HEK293 (cell line): Measurements from ENCODE around the gene TMEM121.

ENCODE experiments used
- CTCF ChIA-PET: fragments of 350-600 bp; formaldehyde crosslinking; extraction: SDS; loops from one replicate; lab custom pipeline; 2021; ENCODE audit warnings: antibody characterized with exemption; lab: Yijun Ruan, JAX
- POLR2A ChIA-PET: fragments of 300-600 bp; formaldehyde crosslinking; extraction: SDS; loops from one replicate; lab custom pipeline; 2020; ENCODE audit warnings: antibody characterized with exemption, inconsistent platforms; lab: Yijun Ruan, JAX
- H3K27ac ChIP-seq: fragments of 200-500 bp; sonication (Bioruptor generic); 2 replicates; pipeline ENCODE4 v1.5.1; 2014; ENCODE audit warnings: low read depth, low read length, control low read depth, inconsistent platforms; ENCODE audit errors: extremely low read depth
- H3K36me3 ChIP-seq, 2 experiments: fragments of 200-500 bp in 1 of 2; sonication (Bioruptor generic) in 1 of 2; 1 replicate in 1 of 2; 2 replicates in 1 of 2; pipeline ENCODE4 v1.5.1; 2014 to 2017; ENCODE audit warnings: inconsistent platforms in 2 of 2, low read length in 2 of 2; ENCODE audit not compliant: control insufficient read depth in 2 of 2, insufficient read depth in 1 of 2
- H3K4me1 ChIP-seq: fragments of 200-500 bp; sonication (Bioruptor generic); 2 replicates; pipeline ENCODE4 v1.5.1; 2014; ENCODE audit warnings: mild to moderate bottlenecking, low read length, inconsistent platforms; ENCODE audit not compliant: control insufficient read depth, insufficient read depth
- H3K4me3 ChIP-seq: 2 replicates; pipeline ENCODE4 v1.5.1; 2011; ENCODE audit warnings: low read depth, mild to moderate bottlenecking, control low read depth, low read length, moderate library complexity
- H3K9me3 ChIP-seq: fragments of 200-500 bp; sonication (Bioruptor generic); 2 replicates; pipeline ENCODE4 v1.5.1; 2014; ENCODE audit warnings: low read depth, low read length, inconsistent platforms; ENCODE audit not compliant: control insufficient read depth, insufficient read depth
- AEBP2 ChIP-seq: fragments of 450-650 bp; formaldehyde crosslinking; IDR thresholded peaks from 2 replicates; pipeline ENCODE4 v1.5.1; 2016; ENCODE audit warnings: missing biosample characterization, missing genetic modification characterization, borderline replicate concordance
- BCL11A ChIP-seq: fragments of 450-650 bp; formaldehyde crosslinking; IDR thresholded peaks from 2 replicates; pipeline ENCODE4 v1.5.1; 2016; ENCODE audit warnings: low read depth, missing biosample characterization, missing genetic modification characterization
- HOXD13 ChIP-seq: sonication (generic); formaldehyde crosslinking; IDR thresholded peaks from 2 replicates; pipeline ENCODE4 v1.8.0; 2022; ENCODE audit warnings: missing genetic modification reagents, borderline replicate concordance
- INSM2 ChIP-seq: fragments of 450-650 bp; formaldehyde crosslinking; IDR thresholded peaks from 2 replicates; pipeline ENCODE4 v1.5.1; 2016; ENCODE audit warnings: missing biosample characterization, missing genetic modification characterization
- KLF9 ChIP-seq: fragments of 450-650 bp; formaldehyde crosslinking; IDR thresholded peaks from 2 replicates; pipeline ENCODE4 v1.5.1; 2016; ENCODE audit warnings: missing biosample characterization, missing genetic modification characterization, low read depth
- PRDM1 ChIP-seq: fragments of 450-650 bp; formaldehyde crosslinking; IDR thresholded peaks from 2 replicates; pipeline ENCODE4; 2016; ENCODE audit warnings: missing biosample characterization, missing genetic modification characterization
- SP7 ChIP-seq: fragments of 450-650 bp; formaldehyde crosslinking; IDR thresholded peaks from 2 replicates; pipeline ENCODE4 v1.5.1; 2016; ENCODE audit warnings: missing biosample characterization, missing genetic modification characterization
- ZNF239 ChIP-seq: fragments of 450-650 bp; formaldehyde crosslinking; IDR thresholded peaks from 2 replicates; pipeline ENCODE4 v1.5.1; 2016; ENCODE audit warnings: missing biosample characterization, missing genetic modification characterization
- ZNF311 ChIP-seq: fragments of 450-650 bp; formaldehyde crosslinking; IDR thresholded peaks from 2 replicates; pipeline ENCODE4 v1.5.1; 2017; ENCODE audit warnings: missing biosample characterization, missing genetic modification characterization, borderline replicate concordance
- ZNF426 ChIP-seq: fragments of 450-650 bp; formaldehyde crosslinking; IDR thresholded peaks from 2 replicates; pipeline ENCODE4 v1.5.1; 2017; ENCODE audit warnings: missing biosample characterization, missing genetic modification characterization, mild to moderate bottlenecking, inconsistent platforms, moderate library complexity
- ZNF521 ChIP-seq: fragments of 450-650 bp; formaldehyde crosslinking; IDR thresholded peaks from 2 replicates; pipeline ENCODE4 v1.5.1; 2017; ENCODE audit warnings: missing biosample characterization, mild to moderate bottlenecking, missing genetic modification characterization
- ZNF560 ChIP-seq: fragments of 450-650 bp; formaldehyde crosslinking; IDR thresholded peaks from 2 replicates; pipeline ENCODE4 v1.5.1; 2017; ENCODE audit warnings: missing biosample characterization, missing genetic modification characterization, borderline replicate concordance
- ZNF610 ChIP-seq: fragments of 450-650 bp; formaldehyde crosslinking; IDR thresholded peaks from 2 replicates; pipeline ENCODE4 v1.5.1; 2016; ENCODE audit warnings: missing biosample characterization, missing genetic modification characterization, borderline replicate concordance
- ZNF792 ChIP-seq: fragments of 450-650 bp; formaldehyde crosslinking; IDR thresholded peaks from 2 replicates; pipeline ENCODE4 v1.5.1; 2016; ENCODE audit warnings: missing biosample characterization, missing genetic modification characterization
- ZSCAN16 ChIP-seq: fragments of 450-650 bp; formaldehyde crosslinking; IDR thresholded peaks from 2 replicates; pipeline ENCODE4 v1.5.1; 2016; ENCODE audit warnings: missing biosample characterization, missing genetic modification characterization
- TF ChIP-seq, protein P1 (sequence below): fragments of 450-650 bp; formaldehyde crosslinking; IDR thresholded peaks from 2 replicates; pipeline ENCODE4 v1.5.1; 2016; ENCODE audit warnings: missing biosample characterization, missing genetic modification characterization
- TF ChIP-seq, protein P2 (sequence below): fragments of 450-650 bp; formaldehyde crosslinking; IDR thresholded peaks from 2 replicates; pipeline ENCODE4 v1.5.1; 2016; ENCODE audit warnings: missing biosample characterization, missing genetic modification characterization
- TF ChIP-seq, protein P3 (sequence below): fragments of 450-650 bp; formaldehyde crosslinking; IDR thresholded peaks from 2 replicates; pipeline ENCODE4 v1.5.1; 2016; ENCODE audit warnings: missing biosample characterization, missing genetic modification characterization, borderline replicate concordance

Gene TMEM121

GRCh38 chr14:105540811-105541210, 14.4 kb downstream of the TMEM121 start:
- TF ChIP-seq ZNF311 (tag by site-specific recombination) (no peak), ZNF792 (tag by site-specific recombination) (no peak), PRDM1 (tag by site-specific recombination) (no peak), ZNF610 (no peak), ZSCAN16 (tag by site-specific recombination) (no peak), ZNF426 (tag by site-specific recombination) (no peak), AEBP2 (no peak), SP7 (tag by site-specific recombination) (no peak), INSM2 (no peak), ZNF560 (tag by site-specific recombination) (no peak), BCL11A (tag by site-specific recombination) (no peak), HOXD13 (CRISPR knock-in tag) (no peak), KLF9 (tag by site-specific recombination) (no peak), ZNF521 (no peak), ZNF239 (no peak)
- TF ChIP-seq, protein P1, sequence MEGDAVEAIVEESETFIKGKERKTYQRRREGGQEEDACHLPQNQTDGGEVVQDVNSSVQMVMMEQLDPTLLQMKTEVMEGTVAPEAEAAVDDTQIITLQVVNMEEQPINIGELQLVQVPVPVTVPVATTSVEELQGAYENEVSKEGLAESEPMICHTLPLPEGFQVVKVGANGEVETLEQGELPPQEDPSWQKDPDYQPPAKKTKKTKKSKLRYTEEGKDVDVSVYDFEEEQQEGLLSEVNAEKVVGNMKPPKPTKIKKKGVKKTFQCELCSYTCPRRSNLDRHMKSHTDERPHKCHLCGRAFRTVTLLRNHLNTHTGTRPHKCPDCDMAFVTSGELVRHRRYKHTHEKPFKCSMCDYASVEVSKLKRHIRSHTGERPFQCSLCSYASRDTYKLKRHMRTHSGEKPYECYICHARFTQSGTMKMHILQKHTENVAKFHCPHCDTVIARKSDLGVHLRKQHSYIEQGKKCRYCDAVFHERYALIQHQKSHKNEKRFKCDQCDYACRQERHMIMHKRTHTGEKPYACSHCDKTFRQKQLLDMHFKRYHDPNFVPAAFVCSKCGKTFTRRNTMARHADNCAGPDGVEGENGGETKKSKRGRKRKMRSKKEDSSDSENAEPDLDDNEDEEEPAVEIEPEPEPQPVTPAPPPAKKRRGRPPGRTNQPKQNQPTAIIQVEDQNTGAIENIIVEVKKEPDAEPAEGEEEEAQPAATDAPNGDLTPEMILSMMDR (tag by site-specific recombination), result no peak
- TF ChIP-seq, protein P2, sequence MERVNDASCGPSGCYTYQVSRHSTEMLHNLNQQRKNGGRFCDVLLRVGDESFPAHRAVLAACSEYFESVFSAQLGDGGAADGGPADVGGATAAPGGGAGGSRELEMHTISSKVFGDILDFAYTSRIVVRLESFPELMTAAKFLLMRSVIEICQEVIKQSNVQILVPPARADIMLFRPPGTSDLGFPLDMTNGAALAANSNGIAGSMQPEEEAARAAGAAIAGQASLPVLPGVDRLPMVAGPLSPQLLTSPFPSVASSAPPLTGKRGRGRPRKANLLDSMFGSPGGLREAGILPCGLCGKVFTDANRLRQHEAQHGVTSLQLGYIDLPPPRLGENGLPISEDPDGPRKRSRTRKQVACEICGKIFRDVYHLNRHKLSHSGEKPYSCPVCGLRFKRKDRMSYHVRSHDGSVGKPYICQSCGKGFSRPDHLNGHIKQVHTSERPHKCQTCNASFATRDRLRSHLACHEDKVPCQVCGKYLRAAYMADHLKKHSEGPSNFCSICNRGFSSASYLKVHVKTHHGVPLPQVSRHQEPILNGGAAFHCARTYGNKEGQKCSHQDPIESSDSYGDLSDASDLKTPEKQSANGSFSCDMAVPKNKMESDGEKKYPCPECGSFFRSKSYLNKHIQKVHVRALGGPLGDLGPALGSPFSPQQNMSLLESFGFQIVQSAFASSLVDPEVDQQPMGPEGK, result no peak
- TF ChIP-seq, protein P3, sequence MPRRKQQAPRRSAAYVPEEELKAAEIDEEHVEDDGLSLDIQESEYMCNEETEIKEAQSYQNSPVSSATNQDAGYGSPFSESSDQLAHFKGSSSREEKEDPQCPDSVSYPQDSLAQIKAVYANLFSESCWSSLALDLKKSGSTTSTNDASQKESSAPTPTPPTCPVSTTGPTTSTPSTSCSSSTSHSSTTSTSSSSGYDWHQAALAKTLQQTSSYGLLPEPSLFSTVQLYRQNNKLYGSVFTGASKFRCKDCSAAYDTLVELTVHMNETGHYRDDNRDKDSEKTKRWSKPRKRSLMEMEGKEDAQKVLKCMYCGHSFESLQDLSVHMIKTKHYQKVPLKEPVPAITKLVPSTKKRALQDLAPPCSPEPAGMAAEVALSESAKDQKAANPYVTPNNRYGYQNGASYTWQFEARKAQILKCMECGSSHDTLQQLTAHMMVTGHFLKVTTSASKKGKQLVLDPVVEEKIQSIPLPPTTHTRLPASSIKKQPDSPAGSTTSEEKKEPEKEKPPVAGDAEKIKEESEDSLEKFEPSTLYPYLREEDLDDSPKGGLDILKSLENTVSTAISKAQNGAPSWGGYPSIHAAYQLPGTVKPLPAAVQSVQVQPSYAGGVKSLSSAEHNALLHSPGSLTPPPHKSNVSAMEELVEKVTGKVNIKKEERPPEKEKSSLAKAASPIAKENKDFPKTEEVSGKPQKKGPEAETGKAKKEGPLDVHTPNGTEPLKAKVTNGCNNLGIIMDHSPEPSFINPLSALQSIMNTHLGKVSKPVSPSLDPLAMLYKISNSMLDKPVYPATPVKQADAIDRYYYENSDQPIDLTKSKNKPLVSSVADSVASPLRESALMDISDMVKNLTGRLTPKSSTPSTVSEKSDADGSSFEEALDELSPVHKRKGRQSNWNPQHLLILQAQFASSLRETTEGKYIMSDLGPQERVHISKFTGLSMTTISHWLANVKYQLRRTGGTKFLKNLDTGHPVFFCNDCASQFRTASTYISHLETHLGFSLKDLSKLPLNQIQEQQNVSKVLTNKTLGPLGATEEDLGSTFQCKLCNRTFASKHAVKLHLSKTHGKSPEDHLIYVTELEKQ (tag by site-specific recombination), result no peak
- TF ChIP-seq, all 188 proteins: peak for 0
- Histone ChIP-seq H3K9me3 (no peaks in the 10 kb centered on the region), H3K4me3 (no peak overlapping the region), H3K27ac (no peak overlapping the region), H3K36me3 (no peaks in the 10 kb centered on the region), H3K4me1 (no peaks in the 10 kb centered on the region)
- ChIA-PET POLR2A (no interaction called here), CTCF (no interaction called here)
